Vagina (tissue), 2 donors: ENCODE results near the gene MESD. TPM values are rescaled to one million over a fixed set of nuclear protein-coding genes. Genes with fewer than 3 reads are reported as not detected.

ENCODE experiments used
- DNase-seq, 2 donors: peaks; one replicate each; pipeline ENCODE4 v3.0.0-alpha.2; 2017; ENCODE audit errors: extremely low spot score in 2 of 2
- H3K27ac ChIP-seq: fragments of 200-600 bp; sonication (generic); one replicate; pipeline ENCODE4 v1.5.1; 2019
- H3K27me3 ChIP-seq: fragments of 200-600 bp; sonication (generic); one replicate; pipeline ENCODE4 v1.5.1; 2019
- H3K36me3 ChIP-seq, 2 donors: fragments of 200-600 bp; sonication (generic); one replicate each; pipeline ENCODE4 v1.5.1; 2017 to 2019
- H3K4me1 ChIP-seq: fragments of 200-600 bp; sonication (generic); one replicate; pipeline ENCODE4 v1.5.1; 2019
- H3K4me3 ChIP-seq, 2 donors: fragments of 200-600 bp; sonication (generic); 1 replicate in 1 of 2; 2 replicates in 1 of 2; pipeline ENCODE4 v1.5.1; 2016 to 2019
- H3K9me3 ChIP-seq: fragments of 200-600 bp; sonication (generic); one replicate; pipeline ENCODE4 v1.5.1; 2019
- POLR2A ChIP-seq, 2 donors: fragments of 450-650 bp; IDR thresholded peaks; one replicate each; pipeline ENCODE4 v1.6.1; 2017; ENCODE audit warnings: antibody characterized with exemption in 2 of 2, mild to moderate bottlenecking in 2 of 2, moderate library complexity in 2 of 2
- POLR2AphosphoS5 ChIP-seq, 2 donors: sonication (generic); formaldehyde crosslinking; IDR thresholded peaks; one replicate each; pipeline ENCODE4 v1.9.0; 2017; ENCODE audit warnings: antibody characterized with exemption in 2 of 2, mild to moderate bottlenecking in 2 of 2, low read depth in 1 of 2; ENCODE audit not compliant: insufficient read depth in 1 of 2
- intact Hi-C: fragments of 100-400 bp; cut with DNase I; formaldehyde crosslinking; loops from one replicate; pipeline ENCODE4 v1.15.1; 2023
- total RNA-seq: library from RNA; depleted of rRNA; stranded (reverse); fragments of >200 nt; gene quantifications from one replicate; pipeline ENCODE4 v1.2.3, GENCODE V29; 2016
- TF ChIP-seq, protein P1 (sequence below), 3 experiments: fragments of 450-650 bp in 2 of 3; fragments of 200-600 bp in 1 of 3; sonication (generic) in 1 of 3; IDR thresholded peaks; one replicate each; pipeline ENCODE4 v1.5.1; 2017 to 2019; ENCODE audit warnings: antibody characterized with exemption in 3 of 3, mild to moderate bottlenecking in 2 of 3, moderate library complexity in 2 of 3

The MESD gene
- total RNA-seq, 1 donor from 2014 or later = 17.9 TPM

GRCh38 chr15:80932513-80932815 is 57.2 kb downstream of the MESD start:
- no peaks in the 10 kb centered on the region for H3K36me3 ChIP-seq
- H3K4me3 ChIP-seq = no peak overlapping the region
- no peaks in the 10 kb centered on the region for H3K9me3 ChIP-seq
- DNase-seq = no peak
- H3K27ac ChIP-seq = no peak overlapping the region
- TF ChIP-seq, protein P1, sequence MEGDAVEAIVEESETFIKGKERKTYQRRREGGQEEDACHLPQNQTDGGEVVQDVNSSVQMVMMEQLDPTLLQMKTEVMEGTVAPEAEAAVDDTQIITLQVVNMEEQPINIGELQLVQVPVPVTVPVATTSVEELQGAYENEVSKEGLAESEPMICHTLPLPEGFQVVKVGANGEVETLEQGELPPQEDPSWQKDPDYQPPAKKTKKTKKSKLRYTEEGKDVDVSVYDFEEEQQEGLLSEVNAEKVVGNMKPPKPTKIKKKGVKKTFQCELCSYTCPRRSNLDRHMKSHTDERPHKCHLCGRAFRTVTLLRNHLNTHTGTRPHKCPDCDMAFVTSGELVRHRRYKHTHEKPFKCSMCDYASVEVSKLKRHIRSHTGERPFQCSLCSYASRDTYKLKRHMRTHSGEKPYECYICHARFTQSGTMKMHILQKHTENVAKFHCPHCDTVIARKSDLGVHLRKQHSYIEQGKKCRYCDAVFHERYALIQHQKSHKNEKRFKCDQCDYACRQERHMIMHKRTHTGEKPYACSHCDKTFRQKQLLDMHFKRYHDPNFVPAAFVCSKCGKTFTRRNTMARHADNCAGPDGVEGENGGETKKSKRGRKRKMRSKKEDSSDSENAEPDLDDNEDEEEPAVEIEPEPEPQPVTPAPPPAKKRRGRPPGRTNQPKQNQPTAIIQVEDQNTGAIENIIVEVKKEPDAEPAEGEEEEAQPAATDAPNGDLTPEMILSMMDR (IDR thresholded peaks at IDR 0.05) = no peak
- no peak for TF ChIP-seq POLR2A (IDR thresholded peaks at IDR 0.05)
- no peak for TF ChIP-seq POLR2AphosphoS5 (IDR thresholded peaks at IDR 0.05; ENCODE audit: insufficient read depth in 1 of 2, low read depth in 1 of 2)
- H3K27me3 ChIP-seq = no peaks in the 10 kb centered on the region
- intact Hi-C loops = no loop called here
- H3K4me1 ChIP-seq = peaks cover 5% of the 10 kb centered on the region

- Histone ChIP-seq H3K4me3 (no peak overlapping the region), H3K9me3 (no peaks in the 10 kb centered on the region), H3K4me1 (peaks cover 5% of the 10 kb centered on the region), H3K27me3 (no peaks in the 10 kb centered on the region), H3K36me3 (no peaks in the 10 kb centered on the region), H3K27ac (no peak overlapping the region)
- DNase-seq = no peak
- intact Hi-C loops = no loop called here
- TF ChIP-seq POLR2A (IDR thresholded peaks at IDR 0.05) (no peak), POLR2AphosphoS5 (IDR thresholded peaks at IDR 0.05; ENCODE audit: insufficient read depth in 1 of 2, low read depth in 1 of 2) (no peak)
- TF ChIP-seq, protein P1 (IDR thresholded peaks at IDR 0.05) = no peak
Observed at GRCh38 chr15:80931721-80932512, 57.7 kb downstream of the MESD start.

GRCh38 chr15:80931191-80931590 is 58.4 kb downstream of the MESD start:
- Histone ChIP-seq H3K27me3 (no peaks in the 10 kb centered on the region), H3K9me3 (no peaks in the 10 kb centered on the region), H3K4me3 (no peak overlapping the region), H3K36me3 (no peaks in the 10 kb centered on the region), H3K27ac (no peak overlapping the region), H3K4me1 (peaks cover 5% of the 10 kb centered on the region)
- intact Hi-C loops = no loop called here
- TF ChIP-seq, protein P1 (IDR thresholded peaks at IDR 0.05) = no peak
- TF ChIP-seq POLR2A (IDR thresholded peaks at IDR 0.05) (no peak), POLR2AphosphoS5 (IDR thresholded peaks at IDR 0.05; ENCODE audit: insufficient read depth in 1 of 2, low read depth in 1 of 2) (no peak)
- DNase-seq = no peak

GRCh38 chr15:80929689-80930088 is 59.9 kb downstream of the MESD start:
- Histone ChIP-seq H3K36me3 (no peaks in the 10 kb centered on the region), H3K27ac (no peak overlapping the region), H3K27me3 (no peaks in the 10 kb centered on the region), H3K4me1 (peaks cover 5% of the 10 kb centered on the region), H3K9me3 (no peaks in the 10 kb centered on the region), H3K4me3 (no peak overlapping the region)
- intact Hi-C loops = no loop called here
- no peak for DNase-seq
- TF ChIP-seq, protein P1 (IDR thresholded peaks at IDR 0.05) = no peak

- TF ChIP-seq, protein P1 (IDR thresholded peaks at IDR 0.05) = no peak
- TF ChIP-seq POLR2AphosphoS5 (IDR thresholded peaks at IDR 0.05; ENCODE audit: insufficient read depth in 1 of 2, low read depth in 1 of 2) = no peak
- no peak for TF ChIP-seq POLR2A (IDR thresholded peaks at IDR 0.05)
- intact Hi-C loops = no loop called here
- Histone ChIP-seq H3K4me3 (no peak overlapping the region), H3K4me1 (peaks cover 5% of the 10 kb centered on the region), H3K9me3 (no peaks in the 10 kb centered on the region), H3K27me3 (no peaks in the 10 kb centered on the region), H3K27ac (no peak overlapping the region), H3K36me3 (no peaks in the 10 kb centered on the region)
- DNase-seq = no peak
Observed at GRCh38 chr15:80929225-80929624, 60.4 kb downstream of the MESD start.
